KBM-7 (cell line): ENCODE measurements around the gene MYF6.

Experiments used
- DNase-seq: peaks from one replicate; pipeline ENCODE4 v3.0.0-alpha.2; 2015
- in situ Hi-C: fragments of 300-500 bp; cut with MboI; formaldehyde crosslinking; loops from 2 replicates; pipeline ENCODE4 v1.14.3; 2020; ENCODE audit warnings: low sequenced_read_pairs, low pct_unique_long_range_greater_than_20kb, mixed read lengths

Gene MYF6

GRCh38 chr12:80745851-80746505 lies 38.5 kb downstream of the MYF6 start:
- in situ Hi-C loops: no loop called here
- DNase-seq: no peak

GRCh38 chr12:80747800-80748199 lies 40.4 kb downstream of the MYF6 start:
- in situ Hi-C loops: no loop called here
- no peak for DNase-seq

- in situ Hi-C loops: no loop called here
- DNase-seq: no peak
Observed at GRCh38 chr12:80749456-80749855, 42.0 kb downstream of the MYF6 start.

GRCh38 chr12:80752464-80752863 lies 45.0 kb downstream of the MYF6 start:
- in situ Hi-C loops: no loop called here
- DNase-seq: no peak

- DNase-seq: no peak
- in situ Hi-C loops: no loop called here
Observed at GRCh38 chr12:80754274-80754673, 46.8 kb downstream of the MYF6 start.

GRCh38 chr12:80756875-80757274 lies 49.4 kb downstream of the MYF6 start:
- no peak for DNase-seq
- in situ Hi-C loops: no loop called here
